GM19395 (cell line): Measurements from ENCODE around the gene KRR1.
"Not testable (repeated sequence)": the region's sequence is repeated elsewhere in the genome, so short reads cannot be mapped to it uniquely, and the experiment has no call there.

ENCODE experiments used
- ATAC-seq: cut with Tn5 transposase; IDR thresholded peaks from one replicate; pipeline ENCODE4 v1.9.1; 2021; ENCODE audit warnings: mild to moderate bottlenecking, moderate library complexity; ENCODE audit not compliant: unreplicated experiment

Gene KRR1

GRCh38 chr12:75526655-75527511 is 15.5 kb upstream of the KRR1 start:
- ATAC-seq: peak; percentile 99

- no peak for ATAC-seq
Measured at GRCh38 chr12:75525263-75525662, 13.9 kb upstream of the KRR1 start.

GRCh38 chr12:75522124-75522523 is 10.7 kb upstream of the KRR1 start:
- ATAC-seq: not testable (repeated sequence)

GRCh38 chr12:75521224-75521623 is 9.8 kb upstream of the KRR1 start:
- not testable (repeated sequence) for ATAC-seq

GRCh38 chr12:75509621-75510020 is 1.8 kb downstream of the KRR1 start:
- ATAC-seq: no peak

DNA sequence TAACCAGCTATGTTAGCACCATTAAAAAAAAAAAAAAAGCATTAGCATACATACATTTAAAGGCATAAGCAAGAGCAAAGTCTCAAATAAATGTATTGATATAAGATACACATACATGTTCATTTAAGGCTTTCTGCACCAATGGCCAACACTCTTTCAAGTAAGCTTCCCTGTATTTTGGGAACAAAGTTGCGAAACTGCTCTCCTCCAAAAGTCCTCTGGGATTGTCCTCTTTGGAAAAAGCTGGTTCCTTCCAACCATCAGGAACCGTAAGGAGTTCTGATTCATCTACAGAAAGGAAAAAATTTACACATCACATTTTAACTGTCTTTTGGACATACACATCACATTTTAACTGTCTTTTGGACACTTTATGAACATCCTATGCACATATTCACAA is 3.2 kb downstream of the KRR1 start:
- ATAC-seq: no peak

- no peak for ATAC-seq
Measured at GRCh38 chr12:75507086-75507485, 4.3 kb downstream of the KRR1 start.

DNA sequence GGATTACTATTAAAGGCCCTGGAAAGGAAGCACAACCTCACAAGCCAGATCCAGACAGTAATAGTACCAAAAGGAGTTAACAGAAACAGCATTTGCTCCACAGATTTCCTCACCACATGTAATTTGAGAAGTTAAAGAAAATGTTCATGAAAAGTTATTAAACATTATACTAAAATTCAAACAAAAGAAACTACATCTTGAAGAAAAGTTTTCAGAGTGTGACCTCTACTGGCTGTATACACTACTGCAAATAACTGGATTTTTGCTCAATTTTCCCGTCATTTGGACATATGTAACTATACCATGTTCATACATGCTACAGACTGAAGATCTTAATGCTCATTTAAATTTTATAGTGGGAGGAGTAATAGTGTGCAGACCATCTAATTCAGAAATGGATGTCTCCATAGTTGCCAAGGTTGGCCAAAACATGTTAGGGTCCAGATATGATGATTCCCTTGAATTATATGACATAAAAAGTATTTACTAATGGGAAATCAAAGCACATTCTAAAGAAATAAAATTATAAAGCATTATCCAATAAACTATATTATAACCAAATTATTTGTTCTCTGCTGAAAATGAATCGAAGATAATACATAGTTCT is 5.6 kb downstream of the KRR1 start:
- ATAC-seq: peak; percentile 60

DNA sequence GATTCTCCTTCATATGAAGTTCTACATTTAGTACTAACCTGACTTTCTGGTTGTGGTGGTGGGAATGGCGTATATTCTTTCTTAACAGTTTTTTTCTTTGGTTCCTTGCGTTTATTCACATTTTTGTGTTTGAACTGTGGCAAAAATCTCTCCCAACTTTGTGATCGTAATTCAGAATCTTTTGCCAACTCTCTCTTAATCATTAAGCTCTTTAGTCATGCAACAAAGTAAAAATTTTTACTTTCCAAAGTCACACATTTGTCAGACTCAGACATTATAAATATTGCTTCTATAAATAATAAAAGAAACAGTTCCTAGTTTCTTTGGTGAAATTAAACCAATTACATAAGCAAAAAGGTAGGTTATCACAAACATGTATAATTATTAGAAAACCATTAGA is 7.5 kb downstream of the KRR1 start:
- ATAC-seq: no peak

DNA sequence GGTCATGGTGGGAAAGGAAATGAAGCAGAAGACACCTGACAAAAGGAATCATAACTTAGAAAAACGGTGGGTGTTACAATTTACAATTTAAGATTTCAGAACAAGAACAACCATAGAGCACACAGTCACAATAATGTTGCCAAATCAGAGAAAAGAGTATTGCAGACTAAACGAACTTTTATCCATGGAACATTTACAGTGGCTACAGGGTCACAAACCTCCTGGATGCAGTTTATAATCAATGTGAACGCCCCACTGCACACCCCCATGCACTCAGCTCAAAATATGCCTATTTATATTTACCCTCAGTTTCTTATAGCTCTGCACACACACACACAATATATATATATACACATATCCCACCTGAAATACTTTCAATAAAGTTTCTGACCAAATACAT is 8.0 kb downstream of the KRR1 start:
- no peak for ATAC-seq

GRCh38 chr12:75491169-75491568 is 20.2 kb downstream of the KRR1 start:
- ATAC-seq: no peak

GRCh38 chr12:75489613-75490210 is 21.7 kb downstream of the KRR1 start:
- ATAC-seq: peak; percentile 58

DNA sequence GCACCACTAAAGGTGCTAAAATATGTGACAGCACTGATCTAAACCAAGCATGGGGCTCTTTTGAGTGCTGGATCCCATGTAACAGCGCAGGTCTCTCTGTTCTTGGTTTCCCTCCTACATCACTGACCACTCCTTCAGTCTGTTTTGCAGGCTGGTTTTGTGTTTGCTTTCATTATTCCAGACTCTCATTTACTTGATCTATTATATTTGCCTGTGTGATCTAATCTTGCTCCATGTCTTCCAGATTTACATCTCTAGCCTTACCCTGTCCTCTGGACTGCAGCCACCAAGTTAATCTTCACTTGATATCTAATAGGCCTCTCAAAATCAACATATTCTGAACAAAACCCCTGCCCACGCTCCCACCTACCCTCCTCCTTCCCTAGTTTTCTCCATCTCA is 22.2 kb downstream of the KRR1 start:
- ATAC-seq: peak; percentile 2

- ATAC-seq: peak; percentile 54
Measured at GRCh38 chr12:75488553-75488952, 22.9 kb downstream of the KRR1 start.

- ATAC-seq: no peak
Measured at GRCh38 chr12:75487308-75487707, 24.1 kb downstream of the KRR1 start.

GRCh38 chr12:75484450-75484849 is 27.0 kb downstream of the KRR1 start:
- not testable (repeated sequence) for ATAC-seq

DNA sequence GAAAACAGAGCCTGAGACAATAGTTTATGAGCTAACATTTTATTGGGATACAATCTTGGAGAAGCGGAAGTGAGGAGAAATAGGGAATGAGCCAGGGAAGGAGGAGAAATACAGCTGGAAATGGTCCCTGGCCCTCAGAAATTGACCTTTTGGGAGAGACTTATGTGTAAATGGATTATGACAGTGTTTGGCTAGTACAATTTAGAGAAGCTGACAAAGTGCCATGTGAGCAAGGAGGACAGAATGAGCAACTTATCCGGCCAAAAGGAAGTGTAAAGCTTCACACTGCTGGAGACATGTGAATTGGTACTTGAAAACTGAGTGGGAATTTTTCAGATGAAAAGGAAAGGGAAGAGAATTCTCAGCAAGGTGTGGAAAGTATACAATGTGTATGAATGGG is 28.0 kb downstream of the KRR1 start:
- ATAC-seq: no peak

GRCh38 chr12:75482646-75483045 is 28.8 kb downstream of the KRR1 start:
- ATAC-seq: peak; percentile 12

- ATAC-seq: no peak
Measured at GRCh38 chr12:75481774-75482173, 29.6 kb downstream of the KRR1 start.

- peak; percentile 26 for ATAC-seq
Measured at GRCh38 chr12:75481013-75481705, 30.2 kb downstream of the KRR1 start.

- peak; percentile 89 for ATAC-seq
Measured at GRCh38 chr12:75480469-75480949, 30.9 kb downstream of the KRR1 start, which contains the start of gene GLIPR1. Gene GLIPR1 (plus strand): TSS chr12:75480755. CDS start chr12:75480881, 126 bp downstream.
